OCI-LY7 (cell line): ENCODE results near the gene IFIH1.

ENCODE experiments used
- CTCF ChIP-seq: fragments of 200-600 bp; sonication (generic); conservative IDR thresholded peaks from 2 replicates; pipeline ENCODE4 v1.5.1; 2014; ENCODE audit warnings: mild to moderate bottlenecking, antibody characterized with exemption, low read length, moderate library complexity, mixed read lengths
- EZH2phosphoT487 ChIP-seq: fragments of 200-600 bp; sonication (generic); IDR thresholded peaks from 2 replicates; pipeline ENCODE4 v1.6.1; 2018; ENCODE audit warnings: low read depth, borderline replicate concordance, mild to moderate bottlenecking, mixed run types, antibody characterized with exemption, low read length, moderate library complexity, mixed read lengths

GRCh38 chr2:162320864-162321517 lies 2.5 kb upstream of the IFIH1 start:
- TF ChIP-seq CTCF = no peak
- TF ChIP-seq EZH2phosphoT487 = no peak
